CD4-positive, alpha-beta T cell treated with Interleukin-6 at 100 ng/mL for 8 hours (primary cell): ENCODE measurements around the gene HLA-DQB2.
"Not testable (repeated sequence)": the region's sequence is repeated elsewhere in the genome, so short reads cannot be mapped to it uniquely, and the experiment has no call there.

Experiments used
- DNase-seq: peaks from one replicate; pipeline ENCODE4 v3.0.0-alpha.2; 2020; ENCODE audit warnings: mixed read lengths, low spot score

HLA-DQB2 gene

GRCh38 chr6:32763421-32763820 lies at the start of gene HLA-DQB2:
TSS of gene HLA-DQB2 (minus strand) at chr6:32763532. CDS start at chr6:32763470, 62 bp downstream.
- DNase-seq = no peak

- DNase-seq = no peak
These were observed 45.8 kb upstream of the HLA-DQB2 start for GRCh38 chr6:32809171-32809570.

- no peak for DNase-seq
These were observed 43.8 kb upstream of the HLA-DQB2 start for GRCh38 chr6:32807020-32807580.

GRCh38 chr6:32805404-32805803 lies 42.1 kb upstream of the HLA-DQB2 start:
- DNase-seq = not testable (repeated sequence)

GRCh38 chr6:32803416-32803815 lies 40.1 kb upstream of the HLA-DQB2 start:
- no peak for DNase-seq

- no peak for DNase-seq
These were observed 36.4 kb upstream of the HLA-DQB2 start for GRCh38 chr6:32799740-32800139.

GRCh38 chr6:32799168-32799567 lies 35.8 kb upstream of the HLA-DQB2 start:
- DNase-seq = no peak

- DNase-seq = peak; percentile 63
These were observed 33.8 kb upstream of the HLA-DQB2 start for GRCh38 chr6:32796848-32797776.

GRCh38 chr6:32794510-32794909 lies 31.2 kb upstream of the HLA-DQB2 start:
- no peak for DNase-seq

GRCh38 chr6:32792901-32793435 lies 29.6 kb upstream of the HLA-DQB2 start:
- DNase-seq = no peak

GRCh38 chr6:32790306-32790705 lies 27.0 kb upstream of the HLA-DQB2 start:
- DNase-seq = no peak

- peak; percentile 32 for DNase-seq
These were observed 22.6 kb upstream of the HLA-DQB2 start for GRCh38 chr6:32785781-32786533.

GRCh38 chr6:32782923-32783322 lies 19.6 kb upstream of the HLA-DQB2 start:
- not testable (repeated sequence) for DNase-seq

GRCh38 chr6:32779036-32779435 lies 15.7 kb upstream of the HLA-DQB2 start:
- no peak for DNase-seq

- no peak for DNase-seq
These were observed 11.7 kb upstream of the HLA-DQB2 start for GRCh38 chr6:32775071-32775470.

GRCh38 chr6:32774426-32774825 lies 11.1 kb upstream of the HLA-DQB2 start:
- DNase-seq = no peak

GRCh38 chr6:32772656-32773055 lies 9.3 kb upstream of the HLA-DQB2 start:
- no peak for DNase-seq

GRCh38 chr6:32764048-32764447 lies 716 bp upstream of the HLA-DQB2 start:
- no peak for DNase-seq

- no peak for DNase-seq
These were observed 1.8 kb downstream of the HLA-DQB2 start for GRCh38 chr6:32761548-32761947.

- DNase-seq = peak; percentile 8
These were observed 2.3 kb downstream of the HLA-DQB2 start for GRCh38 chr6:32761072-32761471.

GRCh38 chr6:32759669-32760068 lies 3.7 kb downstream of the HLA-DQB2 start:
- DNase-seq = no peak

- no peak for DNase-seq
These were observed 10.8 kb downstream of the HLA-DQB2 start for GRCh38 chr6:32752580-32752979.
